GM12891 (cell line): ENCODE measurements around the gene CHCHD6.

Source experiments
- POLR2A ChIP-seq: IDR thresholded peaks from 2 replicates; pipeline ENCODE4 v1.6.1; 2011; ENCODE audit warnings: low read depth, low read length, control low read depth
- POLR2AphosphoS5 ChIP-seq: IDR thresholded peaks from 2 replicates; pipeline ENCODE4 v1.6.1; 2011; ENCODE audit warnings: low read depth, low read length, control low read depth
- TAF1 ChIP-seq: IDR thresholded peaks from 2 replicates; pipeline ENCODE4 v1.6.1; 2011; ENCODE audit warnings: low read depth, low read length, control low read depth

GRCh38 chr3:126880901-126881300, 176.9 kb downstream of the CHCHD6 start:
- TF ChIP-seq POLR2AphosphoS5 (no peak), TAF1 (no peak), POLR2A (no peak)
